C4-2B (cell line): Measurements from ENCODE around the gene ZAP70.
A peak's percentile ranks its signal among the peaks of the same experiment; 100 is the strongest.

Source experiments
- H3K27ac ChIP-seq: fragments of 450-650 bp; 2 replicates; pipeline ENCODE4 v1.5.1; 2017
- ZFX ChIP-seq: fragments of 450-650 bp; IDR thresholded peaks from 2 replicates; pipeline ENCODE4 v1.6.1; 2017
- TF ChIP-seq, protein P1 (sequence below): fragments of 450-650 bp; conservative IDR thresholded peaks from 2 replicates; pipeline ENCODE4 v1.5.1; 2017; ENCODE audit warnings: mild to moderate bottlenecking

The ZAP70 gene

DNA sequence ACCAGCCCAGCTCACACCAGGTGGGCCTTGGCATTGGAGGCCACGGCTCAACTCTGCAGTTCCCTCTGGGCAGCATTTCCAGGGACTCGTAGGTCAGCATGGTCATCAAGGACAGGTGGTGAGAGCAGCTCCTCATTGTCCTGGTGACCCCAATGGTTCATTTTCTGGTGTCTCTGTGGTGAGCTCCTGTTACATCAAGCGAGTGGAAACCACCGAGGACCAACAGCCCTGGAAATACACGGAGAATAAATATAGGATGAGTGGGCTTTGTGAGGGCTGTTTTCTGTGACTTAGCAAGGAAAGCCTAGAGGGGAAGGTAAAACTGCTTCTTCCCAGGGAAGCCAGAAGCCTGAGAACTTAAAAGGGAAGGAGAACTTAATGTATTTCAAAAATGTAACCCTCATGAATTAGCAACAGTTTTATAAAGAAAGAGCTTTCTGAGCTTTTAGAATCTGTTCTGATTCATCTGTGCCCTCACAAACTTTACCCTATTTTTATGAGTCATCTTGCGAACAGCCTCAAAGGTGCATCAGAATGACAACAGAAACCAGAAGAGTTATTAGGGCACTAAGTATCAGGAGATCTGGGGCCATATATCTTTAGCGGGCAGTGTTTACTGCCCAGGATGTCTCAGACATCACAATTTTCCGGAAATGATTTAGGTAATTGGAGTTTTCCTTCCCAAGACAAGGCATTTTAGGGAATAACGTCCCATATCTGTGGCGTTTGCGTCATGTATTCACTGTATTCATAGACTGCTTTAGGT lies 25.1 kb upstream of the ZAP70 start:
- TF ChIP-seq ZFX, result no peak
- TF ChIP-seq, protein P1, sequence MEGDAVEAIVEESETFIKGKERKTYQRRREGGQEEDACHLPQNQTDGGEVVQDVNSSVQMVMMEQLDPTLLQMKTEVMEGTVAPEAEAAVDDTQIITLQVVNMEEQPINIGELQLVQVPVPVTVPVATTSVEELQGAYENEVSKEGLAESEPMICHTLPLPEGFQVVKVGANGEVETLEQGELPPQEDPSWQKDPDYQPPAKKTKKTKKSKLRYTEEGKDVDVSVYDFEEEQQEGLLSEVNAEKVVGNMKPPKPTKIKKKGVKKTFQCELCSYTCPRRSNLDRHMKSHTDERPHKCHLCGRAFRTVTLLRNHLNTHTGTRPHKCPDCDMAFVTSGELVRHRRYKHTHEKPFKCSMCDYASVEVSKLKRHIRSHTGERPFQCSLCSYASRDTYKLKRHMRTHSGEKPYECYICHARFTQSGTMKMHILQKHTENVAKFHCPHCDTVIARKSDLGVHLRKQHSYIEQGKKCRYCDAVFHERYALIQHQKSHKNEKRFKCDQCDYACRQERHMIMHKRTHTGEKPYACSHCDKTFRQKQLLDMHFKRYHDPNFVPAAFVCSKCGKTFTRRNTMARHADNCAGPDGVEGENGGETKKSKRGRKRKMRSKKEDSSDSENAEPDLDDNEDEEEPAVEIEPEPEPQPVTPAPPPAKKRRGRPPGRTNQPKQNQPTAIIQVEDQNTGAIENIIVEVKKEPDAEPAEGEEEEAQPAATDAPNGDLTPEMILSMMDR, result no peak
- H3K27ac ChIP-seq, result no peak overlapping the region

DNA sequence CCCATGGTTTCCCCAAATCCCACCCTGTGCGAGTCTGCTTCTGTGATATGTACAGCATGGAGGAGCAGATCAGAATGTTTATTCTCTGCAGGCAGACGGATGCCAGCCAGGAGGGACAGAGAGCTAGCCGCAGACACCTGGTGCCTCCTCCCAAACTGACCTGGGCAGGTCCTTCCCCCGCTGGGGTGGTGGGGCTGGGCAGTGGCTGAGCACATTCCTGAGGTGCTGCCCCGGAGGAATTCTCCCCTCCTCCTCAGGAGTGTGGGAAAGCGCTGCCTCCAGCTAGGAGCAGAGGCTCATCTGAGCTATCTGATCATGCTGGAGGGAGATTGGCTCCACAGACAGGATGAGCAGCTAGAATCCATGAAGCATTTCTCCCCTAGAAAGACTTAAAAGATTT lies 22.2 kb upstream of the ZAP70 start:
- H3K27ac ChIP-seq, result no peak overlapping the region
- TF ChIP-seq, protein P1, result no peak
- TF ChIP-seq ZFX, result no peak

DNA sequence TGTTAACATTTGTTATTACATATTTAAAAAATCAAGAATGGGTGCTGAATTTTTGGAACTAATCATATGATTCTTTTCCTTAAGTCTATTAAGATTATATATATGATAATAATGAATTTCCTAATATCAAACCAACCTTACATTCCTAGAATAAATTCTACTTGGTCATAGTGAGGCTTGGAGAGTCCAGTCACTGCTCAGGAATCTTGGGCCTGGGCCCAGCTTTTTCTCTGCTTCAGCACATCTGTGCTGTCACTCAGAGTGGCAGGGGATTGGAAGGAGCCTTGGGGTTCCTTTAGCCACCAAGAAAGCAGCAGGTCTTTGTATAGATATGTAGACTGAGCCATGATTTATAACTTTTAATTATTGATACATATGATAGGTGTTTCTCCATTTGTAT lies 19.9 kb upstream of the ZAP70 start:
- no peak for TF ChIP-seq ZFX
- TF ChIP-seq, protein P1, result no peak
- H3K27ac ChIP-seq, result no peak overlapping the region

DNA sequence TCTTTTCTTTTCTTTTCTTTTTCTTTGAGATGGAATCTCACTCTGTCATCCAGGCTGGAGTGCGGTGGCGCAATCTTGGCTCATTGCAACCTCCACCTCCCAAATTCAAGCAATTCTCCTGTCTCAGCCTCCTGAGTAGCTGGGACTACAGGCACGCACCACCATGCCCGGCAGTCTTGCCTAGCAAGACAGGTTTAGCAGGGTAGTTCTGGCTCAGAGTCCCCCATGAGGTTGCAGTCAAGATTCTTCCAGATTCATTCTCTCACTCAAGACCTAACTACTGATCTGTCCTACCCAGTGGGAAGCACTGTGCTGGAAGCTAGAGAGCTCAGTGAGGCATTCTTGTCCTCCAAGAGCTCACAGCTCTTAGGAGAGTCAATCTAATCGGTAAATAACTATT lies 17.6 kb upstream of the ZAP70 start:
- TF ChIP-seq ZFX, result no peak
- TF ChIP-seq, protein P1, result no peak
- no peak overlapping the region for H3K27ac ChIP-seq

DNA sequence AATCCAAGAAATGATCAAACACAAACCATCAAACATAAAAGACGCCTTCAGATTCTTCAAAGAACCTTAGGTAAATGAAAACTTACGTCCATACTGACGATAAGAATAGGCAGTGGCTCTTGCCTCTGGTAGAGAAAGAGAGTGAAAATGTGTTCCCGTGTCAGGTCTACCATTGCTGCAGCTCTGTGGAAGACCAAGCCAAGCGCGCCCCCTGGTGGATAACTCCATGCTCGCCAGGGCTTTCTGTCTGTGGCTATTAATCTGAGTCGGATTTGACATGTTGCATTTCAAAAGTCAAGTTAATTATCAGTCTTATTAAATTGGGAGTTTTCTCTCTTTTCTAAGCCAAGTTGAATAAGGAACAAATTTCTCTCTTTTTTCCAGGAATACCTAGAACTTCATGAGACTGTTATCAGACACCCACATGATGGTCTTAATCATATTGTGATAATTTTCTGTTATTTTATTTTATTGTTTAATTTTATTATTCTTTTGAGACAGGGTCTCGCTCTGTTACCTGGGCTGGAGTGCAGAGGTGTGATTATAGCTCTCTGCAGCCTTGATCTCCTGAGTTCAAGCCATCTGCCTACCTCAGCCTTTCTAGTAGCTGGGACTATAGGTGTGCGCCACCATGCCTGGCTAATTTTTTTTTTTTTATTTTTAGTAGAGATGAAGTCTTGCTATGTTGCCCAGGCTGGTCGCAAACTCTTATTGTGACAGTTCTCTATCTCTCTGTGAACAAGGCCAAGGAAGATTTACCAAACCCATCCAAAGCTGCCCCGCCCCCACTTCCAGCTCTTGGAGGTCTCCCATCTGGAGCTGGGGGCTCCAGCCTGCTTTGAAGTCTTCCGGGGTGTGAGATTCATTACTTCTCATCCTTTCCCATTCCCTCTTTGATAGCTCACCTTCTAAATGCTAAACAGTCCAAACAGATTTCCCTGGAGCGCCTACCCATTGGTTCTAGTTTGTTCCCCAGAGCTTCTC lies 15.8 kb upstream of the ZAP70 start:
- no peak overlapping the region for H3K27ac ChIP-seq
- no peak for TF ChIP-seq ZFX
- TF ChIP-seq, protein P1, result peak; percentile 90

DNA sequence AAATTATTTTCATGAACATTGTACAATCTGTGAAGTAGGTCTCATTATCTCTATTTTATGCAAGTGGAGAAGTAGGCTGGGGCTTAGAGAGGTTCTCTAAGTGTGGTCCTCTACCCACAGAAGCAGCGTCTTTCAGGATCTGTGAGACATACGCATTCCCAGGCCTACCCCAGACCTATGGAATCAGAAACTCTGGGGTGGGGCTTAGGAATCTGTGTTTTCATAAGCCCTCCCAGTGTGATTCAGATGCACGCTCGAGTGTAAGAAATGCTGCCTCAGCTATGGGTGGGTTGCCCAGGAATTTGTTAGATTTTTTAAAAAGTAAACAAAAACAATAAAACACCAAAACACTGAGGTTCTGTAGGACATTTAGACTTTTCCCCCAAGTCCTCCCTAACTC lies 14.8 kb upstream of the ZAP70 start:
- no peak overlapping the region for H3K27ac ChIP-seq
- TF ChIP-seq, protein P1, result no peak
- TF ChIP-seq ZFX, result no peak
